KMS-11 (cell line): Measurements from ENCODE around the gene IZUMO4.

Experiments
- H2AFZ ChIP-seq: fragments of 200-600 bp; sonication (generic); 2 replicates; pipeline ENCODE4 v1.6.1; 2016; ENCODE audit warnings: antibody characterized with exemption, mixed run types, low read depth
- H3K27ac ChIP-seq: fragments of 200-600 bp; sonication (generic); 2 replicates; pipeline ENCODE4 v1.6.1; 2016; ENCODE audit warnings: mild to moderate bottlenecking, mixed run types
- H3K27me3 ChIP-seq: fragments of 200-600 bp; sonication (generic); 2 replicates; pipeline ENCODE4 v1.6.1; 2017; ENCODE audit warnings: mild to moderate bottlenecking, low read depth, mixed run types, moderate library complexity; ENCODE audit not compliant: insufficient read depth
- H3K36me3 ChIP-seq: fragments of 200-600 bp; sonication (generic); 2 replicates; pipeline ENCODE4 v1.6.1; 2017; ENCODE audit warnings: mild to moderate bottlenecking, mixed run types; ENCODE audit not compliant: insufficient read depth
- H3K4me1 ChIP-seq: fragments of 200-600 bp; sonication (generic); 2 replicates; pipeline ENCODE4 v1.6.1; 2016; ENCODE audit warnings: mild to moderate bottlenecking, low read depth, mixed run types; ENCODE audit not compliant: poor library complexity, severe bottlenecking
- H3K4me2 ChIP-seq: fragments of 200-600 bp; sonication (generic); 2 replicates; pipeline ENCODE4 v1.7.0; 2016; ENCODE audit warnings: mild to moderate bottlenecking, mixed run types
- H3K4me3 ChIP-seq: fragments of 200-600 bp; sonication (generic); IDR thresholded peaks from 2 replicates; pipeline ENCODE4 v1.6.1; 2017; ENCODE audit warnings: low read depth, low read length, mixed read lengths; ENCODE audit not compliant: insufficient read depth
- H3K79me2 ChIP-seq: fragments of 200-600 bp; sonication (generic); 2 replicates; pipeline ENCODE4 v1.6.1; 2016; ENCODE audit warnings: low read depth, mixed run types; ENCODE audit not compliant: insufficient read depth
- H3K9ac ChIP-seq: fragments of 200-600 bp; sonication (generic); 2 replicates; pipeline ENCODE4 v1.6.1; 2016; ENCODE audit warnings: mild to moderate bottlenecking, mixed run types
- H4K20me1 ChIP-seq: fragments of 200-600 bp; sonication (generic); 2 replicates; pipeline ENCODE4 v1.6.1; 2016; ENCODE audit warnings: mild to moderate bottlenecking, mixed run types; ENCODE audit not compliant: insufficient read depth
- CTCF ChIP-seq: fragments of 200-600 bp; sonication (generic); conservative IDR thresholded peaks from 2 replicates; pipeline ENCODE4 v1.6.1; 2017; ENCODE audit warnings: low read depth, mild to moderate bottlenecking, antibody characterized with exemption, low read length, moderate library complexity, mixed read lengths

Gene IZUMO4

GRCh38 chr19:2122251-2122650, 25.5 kb downstream of the IZUMO4 start:
- no peak overlapping the region for H2AFZ ChIP-seq
- H3K4me3 ChIP-seq: no peak overlapping the region
- no peak overlapping the region for H3K4me2 ChIP-seq
- TF ChIP-seq CTCF: no peak
- no peaks in the 10 kb centered on the region for H3K4me1 ChIP-seq
- H4K20me1 ChIP-seq: no peaks in the 10 kb centered on the region
- no peak overlapping the region for H3K27ac ChIP-seq
- H3K27me3 ChIP-seq: no peaks in the 10 kb centered on the region
- H3K9ac ChIP-seq: no peak overlapping the region
- H3K36me3 ChIP-seq: no peaks in the 10 kb centered on the region
- H3K79me2 ChIP-seq: no peaks in the 10 kb centered on the region

- H3K36me3 ChIP-seq: no peaks in the 10 kb centered on the region
- no peaks in the 10 kb centered on the region for H4K20me1 ChIP-seq
- TF ChIP-seq CTCF: no peak
- H3K27me3 ChIP-seq: no peaks in the 10 kb centered on the region
- no peak overlapping the region for H3K4me3 ChIP-seq
- H3K9ac ChIP-seq: no peak overlapping the region
- H3K27ac ChIP-seq: no peak overlapping the region
- no peak overlapping the region for H3K4me2 ChIP-seq
- no peak overlapping the region for H2AFZ ChIP-seq
- no peaks in the 10 kb centered on the region for H3K4me1 ChIP-seq
- no peaks in the 10 kb centered on the region for H3K79me2 ChIP-seq
Observed at GRCh38 chr19:2122982-2123381, 26.3 kb downstream of the IZUMO4 start.

GRCh38 chr19:2123682-2124387, 27.1 kb downstream of the IZUMO4 start:
- no peak overlapping the region for H3K4me2 ChIP-seq
- H3K27ac ChIP-seq: no peak overlapping the region
- TF ChIP-seq CTCF: no peak
- H3K79me2 ChIP-seq: no peaks in the 10 kb centered on the region
- H3K4me3 ChIP-seq: no peak overlapping the region
- no peak overlapping the region for H2AFZ ChIP-seq
- H3K4me1 ChIP-seq: no peaks in the 10 kb centered on the region
- no peaks in the 10 kb centered on the region for H3K27me3 ChIP-seq
- H4K20me1 ChIP-seq: no peaks in the 10 kb centered on the region
- H3K9ac ChIP-seq: no peak overlapping the region
- H3K36me3 ChIP-seq: no peaks in the 10 kb centered on the region

- Histone ChIP-seq H3K9ac (no peak overlapping the region), H2AFZ (no peak overlapping the region), H3K4me2 (no peak overlapping the region), H3K4me3 (no peak overlapping the region), H3K27me3 (no peaks in the 10 kb centered on the region), H3K27ac (no peak overlapping the region), H3K79me2 (no peaks in the 10 kb centered on the region; the same call in 1 of the 2 replicates), H4K20me1 (no peaks in the 10 kb centered on the region), H3K4me1 (no peaks in the 10 kb centered on the region), H3K36me3 (no peaks in the 10 kb centered on the region)
- no peak for TF ChIP-seq CTCF
Observed at GRCh38 chr19:2126879-2127518, 30.3 kb downstream of the IZUMO4 start.
